MCF 10A (cell line): ENCODE data around the gene AQP5. TPM values are rescaled to one million over a fixed set of nuclear protein-coding genes. Genes with fewer than 3 reads are reported as not detected.

Experiments
- BruUV-seq: library from RNA; stranded (reverse); fragments of 400-500 nt; replicated peaks from 2 replicates; lab custom pipeline; 2021; lab: Mats Ljungman, UMichigan
- CTCF ChIA-PET: fragments of 300-600 bp; sonication (Branson Sonifier 250); formaldehyde crosslinking; extraction: SDS; loops from one replicate; lab custom pipeline; 2021; ENCODE audit warnings: antibody characterized with exemption, inconsistent platforms; lab: Yijun Ruan, JAX
- POLR2A ChIA-PET: fragments of 300-600, 350-650 bp; sonication (Branson Sonifier 250); formaldehyde crosslinking; extraction: SDS; loops from one replicate; lab custom pipeline; 2020; ENCODE audit warnings: antibody characterized with exemption, inconsistent platforms; lab: Yijun Ruan, JAX
- DNase-seq: peaks from one replicate; pipeline ENCODE4 v3.0.0-alpha.2; 2018; ENCODE audit not compliant: unreplicated experiment
- H3K27ac Mint-ChIP-seq: one replicate; pipeline ENCODE4 v1.8.0; 2022; ENCODE audit warnings: mild to moderate bottlenecking, low read depth, mixed read lengths; ENCODE audit not compliant: unreplicated experiment
- H3K27me3 Mint-ChIP-seq: one replicate; pipeline ENCODE4 v1.8.0; 2022; ENCODE audit warnings: mixed read lengths; ENCODE audit not compliant: insufficient read depth, unreplicated experiment
- H3K36me3 Mint-ChIP-seq: one replicate; pipeline ENCODE4 v1.8.0; 2022; ENCODE audit warnings: mild to moderate bottlenecking, moderate library complexity, mixed read lengths; ENCODE audit not compliant: insufficient read depth, unreplicated experiment
- H3K4me1 Mint-ChIP-seq: one replicate; pipeline ENCODE4 v1.8.0; 2022; ENCODE audit warnings: mixed read lengths; ENCODE audit not compliant: insufficient read depth, unreplicated experiment
- H3K4me3 Mint-ChIP-seq: one replicate; pipeline ENCODE4 v1.8.0; 2022; ENCODE audit warnings: mild to moderate bottlenecking, moderate library complexity, mixed read lengths; ENCODE audit not compliant: unreplicated experiment
- H3K9me3 Mint-ChIP-seq: one replicate; pipeline ENCODE4 v1.8.0; 2022; ENCODE audit warnings: mixed read lengths; ENCODE audit not compliant: unreplicated experiment
- intact Hi-C: fragments of 100-400 bp; cut with micrococcal nuclease; formaldehyde crosslinking; loops from 2 replicates; pipeline ENCODE4 v1.14.1; 2022
- total RNA-seq: library from RNA; stranded (reverse); gene quantifications from 2 replicates; pipeline ENCODE4 v1.2.3, GENCODE V29; 2022
- TF ChIP-seq, protein P1 (sequence below): fragments of 200-600 bp; IDR thresholded peaks from one replicate; pipeline ENCODE4 v1.8.0; 2022; ENCODE audit warnings: antibody characterized with exemption, mild to moderate bottlenecking; ENCODE audit not compliant: unreplicated experiment

AQP5 gene
- total RNA-seq, 1 experiment from 2014 or later = not detected

DNA sequence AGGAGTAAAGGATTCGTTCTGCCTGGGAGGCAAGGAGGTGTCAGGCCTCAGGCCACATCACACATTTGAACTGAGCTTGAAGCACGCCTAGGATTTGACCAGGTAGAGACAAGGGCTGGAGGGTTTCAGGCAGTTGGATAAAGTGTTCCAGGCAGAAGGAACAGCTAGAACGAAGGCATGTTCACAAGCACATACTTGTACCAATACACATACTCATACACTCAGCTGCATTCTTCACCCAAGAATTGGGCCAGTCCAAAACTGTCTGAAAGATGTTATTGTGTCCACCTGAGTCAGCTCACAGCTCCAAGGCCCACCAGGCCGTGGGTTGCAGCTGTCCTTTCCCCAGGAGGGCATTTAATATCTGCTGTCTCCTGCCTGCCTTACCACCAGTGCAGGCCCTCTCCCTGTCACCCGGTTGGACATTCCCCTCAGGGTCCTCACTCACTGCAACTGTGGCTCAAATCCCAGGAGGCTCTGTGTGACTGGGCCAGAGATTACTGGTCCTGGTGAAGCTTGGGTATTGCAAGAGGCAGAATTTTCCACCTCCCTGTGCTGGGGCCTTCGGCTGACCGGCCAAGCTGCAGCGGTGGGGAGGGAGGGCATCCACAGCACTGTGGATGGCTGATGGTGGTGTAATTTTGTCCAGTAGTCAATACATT, 23.9 kb upstream of the AQP5 start:
- no peak overlapping the region for H3K27ac Mint-ChIP-seq
- CTCF ChIA-PET = interaction anchor here (1.0 to 1.4 kb wide), 2 partner anchors 8 to 29 kb away, joined by 6 to 10 read pairs; no protein-coding TSS in a partner anchor
- no TSS peak for BruUV-seq

DNA sequence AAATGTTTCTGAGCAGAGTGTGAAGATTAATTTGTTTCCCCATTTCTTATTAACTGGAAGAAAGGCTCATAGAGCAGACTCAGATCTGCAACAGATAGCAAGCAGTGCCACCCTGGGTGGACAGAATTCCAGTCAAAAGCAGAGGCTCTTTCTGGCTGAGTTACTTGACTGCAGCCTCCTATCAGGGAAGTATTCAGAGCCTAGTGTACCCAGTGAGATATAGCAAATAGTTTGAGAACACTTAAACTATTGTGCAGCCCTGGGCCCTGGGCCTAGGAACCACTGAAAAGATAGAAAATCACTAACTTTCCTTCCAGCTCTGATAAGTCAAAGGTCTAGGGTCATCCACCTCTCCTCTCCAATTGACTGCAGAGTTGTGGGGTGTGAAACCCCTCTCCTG, 22.4 kb upstream of the AQP5 start:
- TF ChIP-seq, protein P1, sequence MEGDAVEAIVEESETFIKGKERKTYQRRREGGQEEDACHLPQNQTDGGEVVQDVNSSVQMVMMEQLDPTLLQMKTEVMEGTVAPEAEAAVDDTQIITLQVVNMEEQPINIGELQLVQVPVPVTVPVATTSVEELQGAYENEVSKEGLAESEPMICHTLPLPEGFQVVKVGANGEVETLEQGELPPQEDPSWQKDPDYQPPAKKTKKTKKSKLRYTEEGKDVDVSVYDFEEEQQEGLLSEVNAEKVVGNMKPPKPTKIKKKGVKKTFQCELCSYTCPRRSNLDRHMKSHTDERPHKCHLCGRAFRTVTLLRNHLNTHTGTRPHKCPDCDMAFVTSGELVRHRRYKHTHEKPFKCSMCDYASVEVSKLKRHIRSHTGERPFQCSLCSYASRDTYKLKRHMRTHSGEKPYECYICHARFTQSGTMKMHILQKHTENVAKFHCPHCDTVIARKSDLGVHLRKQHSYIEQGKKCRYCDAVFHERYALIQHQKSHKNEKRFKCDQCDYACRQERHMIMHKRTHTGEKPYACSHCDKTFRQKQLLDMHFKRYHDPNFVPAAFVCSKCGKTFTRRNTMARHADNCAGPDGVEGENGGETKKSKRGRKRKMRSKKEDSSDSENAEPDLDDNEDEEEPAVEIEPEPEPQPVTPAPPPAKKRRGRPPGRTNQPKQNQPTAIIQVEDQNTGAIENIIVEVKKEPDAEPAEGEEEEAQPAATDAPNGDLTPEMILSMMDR = no peak
- intact Hi-C loops = no loop called here
- Mint-ChIP-seq H3K4me3 (no peak overlapping the region), H3K36me3 (no peaks in the 10 kb centered on the region), H3K9me3 (no peaks in the 10 kb centered on the region), H3K27ac (no peak overlapping the region), H3K4me1 (peaks cover 15% of the 10 kb centered on the region), H3K27me3 (no peaks in the 10 kb centered on the region)
- BruUV-seq = no TSS peak
- ChIA-PET CTCF (interaction anchor here (0.5 kb wide), 1 partner anchor 1939 kb away, joined by 3 read pairs; no protein-coding TSS in a partner anchor), POLR2A (interaction anchor here (0.9 kb wide), 1 partner anchor 22 kb away, joined by 3 read pairs; no protein-coding TSS in a partner anchor)
- no peak for DNase-seq

More for the DNA sequence above, 23.9 kb upstream of the AQP5 start:
- intact Hi-C loops = no loop called here
- Mint-ChIP-seq H3K9me3 (no peaks in the 10 kb centered on the region), H3K4me1 (peaks cover 11% of the 10 kb centered on the region), H3K4me3 (no peak overlapping the region), H3K27me3 (no peaks in the 10 kb centered on the region), H3K36me3 (no peaks in the 10 kb centered on the region)
- no peak for DNase-seq
- POLR2A ChIA-PET = interaction anchor here (1.0 kb wide), 1 partner anchor 28 kb away, joined by 3 read pairs; no protein-coding TSS in a partner anchor
- TF ChIP-seq, protein P1 = no peak

DNA sequence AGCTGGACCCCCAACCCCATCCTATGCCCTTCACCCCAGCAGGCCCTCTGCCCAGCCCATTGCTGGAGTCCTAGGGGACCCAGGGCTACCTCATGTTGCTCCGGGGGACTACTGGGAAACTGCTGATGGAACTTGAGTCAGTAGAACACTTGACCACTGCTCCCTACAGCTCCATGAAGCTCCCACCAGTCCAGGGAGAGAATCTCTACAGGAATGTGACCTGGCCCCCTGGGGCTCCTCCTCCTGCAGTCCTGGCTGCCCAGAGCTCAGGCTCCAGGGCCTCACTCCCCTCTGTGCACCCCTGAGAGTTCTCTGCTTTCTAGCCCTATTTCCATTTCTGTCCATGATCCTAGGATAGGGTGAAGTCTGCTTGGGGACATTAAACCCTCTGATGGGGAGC, 22.0 kb upstream of the AQP5 start:
- peaks cover 11% of the 10 kb centered on the region for H3K4me1 Mint-ChIP-seq
- intact Hi-C loops = no loop called here
- no peak overlapping the region for H3K4me3 Mint-ChIP-seq
- H3K9me3 Mint-ChIP-seq = no peaks in the 10 kb centered on the region
- ChIA-PET POLR2A (interaction anchor here (0.9 kb wide), 1 partner anchor 22 kb away, joined by 3 read pairs; no protein-coding TSS in a partner anchor), CTCF (interaction anchor here (0.5 kb wide), 1 partner anchor 1939 kb away, joined by 3 read pairs; no protein-coding TSS in a partner anchor)
- BruUV-seq = no TSS peak
- H3K27ac Mint-ChIP-seq = no peak overlapping the region
- TF ChIP-seq, protein P1 = no peak
- no peaks in the 10 kb centered on the region for H3K27me3 Mint-ChIP-seq
- no peaks in the 10 kb centered on the region for H3K36me3 Mint-ChIP-seq
- DNase-seq = no peak
